HEK293 (cell line): ENCODE results near the gene VPS54.
A peak's percentile ranks its signal among the peaks of the same experiment; 100 is the strongest.

Experiments
- ATF2 ChIP-seq: fragments of 450-650 bp; formaldehyde crosslinking; IDR thresholded peaks from 2 replicates; pipeline ENCODE4 v1.5.1; 2016; ENCODE audit warnings: missing biosample characterization, missing genetic modification characterization, low read depth
- EGR2 ChIP-seq: fragments of 450-650 bp; formaldehyde crosslinking; IDR thresholded peaks from 2 replicates; pipeline ENCODE4 v1.5.1; 2016; ENCODE audit warnings: low read depth, missing biosample characterization, missing genetic modification characterization
- GLIS1 ChIP-seq: fragments of 450-650 bp; formaldehyde crosslinking; IDR thresholded peaks from 2 replicates; pipeline ENCODE4 v1.5.1; 2016; ENCODE audit warnings: missing biosample characterization, missing genetic modification characterization
- KLF1 ChIP-seq: fragments of 450-650 bp; formaldehyde crosslinking; IDR thresholded peaks from 2 replicates; pipeline ENCODE4 v1.5.1; 2016; ENCODE audit warnings: missing biosample characterization, missing genetic modification characterization
- SCRT2 ChIP-seq: fragments of 450-650 bp; formaldehyde crosslinking; IDR thresholded peaks from 2 replicates; pipeline ENCODE4 v1.5.1; 2016; ENCODE audit warnings: missing biosample characterization, missing genetic modification characterization
- SP2 ChIP-seq: fragments of 450-650 bp; formaldehyde crosslinking; IDR thresholded peaks from 2 replicates; pipeline ENCODE4 v1.5.1; 2016; ENCODE audit warnings: missing biosample characterization, missing genetic modification characterization
- SP3 ChIP-seq: fragments of 450-650 bp; formaldehyde crosslinking; IDR thresholded peaks from 2 replicates; pipeline ENCODE4 v1.5.1; 2016; ENCODE audit warnings: missing biosample characterization, missing genetic modification characterization
- ZNF169 ChIP-seq: fragments of 450-650 bp; formaldehyde crosslinking; IDR thresholded peaks from 2 replicates; pipeline ENCODE4 v1.5.1; 2016; ENCODE audit warnings: missing biosample characterization, missing genetic modification characterization
- ZNF214 ChIP-seq: fragments of 450-650 bp; formaldehyde crosslinking; IDR thresholded peaks from 2 replicates; pipeline ENCODE4 v1.5.1; 2017; ENCODE audit warnings: missing biosample characterization, mild to moderate bottlenecking, missing genetic modification characterization, borderline replicate concordance
- ZNF221 ChIP-seq: fragments of 450-650 bp; formaldehyde crosslinking; IDR thresholded peaks from 2 replicates; pipeline ENCODE4 v1.5.1; 2017; ENCODE audit warnings: missing biosample characterization, missing genetic modification characterization, borderline replicate concordance
- ZNF248 ChIP-seq: fragments of 450-650 bp; formaldehyde crosslinking; IDR thresholded peaks from 2 replicates; pipeline ENCODE4 v1.5.1; 2017; ENCODE audit warnings: missing biosample characterization, missing genetic modification characterization
- ZNF362 ChIP-seq: fragments of 450-650 bp; formaldehyde crosslinking; IDR thresholded peaks from 2 replicates; pipeline ENCODE4 v1.5.1; 2016; ENCODE audit warnings: missing biosample characterization, missing genetic modification characterization
- ZNF394 ChIP-seq: fragments of 450-650 bp; formaldehyde crosslinking; IDR thresholded peaks from 2 replicates; pipeline ENCODE4 v1.5.1; 2016; ENCODE audit warnings: missing biosample characterization, missing genetic modification characterization, mild to moderate bottlenecking, moderate library complexity, borderline replicate concordance
- ZNF48 ChIP-seq: fragments of 450-650 bp; formaldehyde crosslinking; IDR thresholded peaks from 2 replicates; pipeline ENCODE4 v1.5.1; 2016; ENCODE audit warnings: missing biosample characterization, missing genetic modification characterization
- ZNF501 ChIP-seq: fragments of 450-650 bp; formaldehyde crosslinking; IDR thresholded peaks from 2 replicates; pipeline ENCODE4 v1.5.1; 2016; ENCODE audit warnings: missing biosample characterization, missing genetic modification characterization
- ZNF600 ChIP-seq: fragments of 450-650 bp; formaldehyde crosslinking; IDR thresholded peaks from 2 replicates; pipeline ENCODE4 v1.5.1; 2016; ENCODE audit warnings: missing biosample characterization, missing genetic modification characterization
- ZNF658 ChIP-seq: fragments of 450-650 bp; formaldehyde crosslinking; IDR thresholded peaks from 2 replicates; pipeline ENCODE4; 2016; ENCODE audit warnings: missing biosample characterization, missing genetic modification characterization
- ZNF701 ChIP-seq: fragments of 450-650 bp; formaldehyde crosslinking; IDR thresholded peaks from 2 replicates; pipeline ENCODE4 v1.5.1; 2016; ENCODE audit warnings: missing biosample characterization, missing genetic modification characterization
- ZSCAN30 ChIP-seq: fragments of 450-650 bp; IDR thresholded peaks from 2 replicates; pipeline ENCODE4 v1.5.1; 2018; ENCODE audit warnings: missing biosample characterization, mild to moderate bottlenecking, missing genetic modification characterization, moderate library complexity
- ZSCAN4 ChIP-seq: fragments of 450-650 bp; formaldehyde crosslinking; IDR thresholded peaks from 2 replicates; pipeline ENCODE4 v1.5.1; 2017; ENCODE audit warnings: missing biosample characterization, missing genetic modification characterization
- TF ChIP-seq, protein P1 (sequence below): fragments of 450-650 bp; formaldehyde crosslinking; IDR thresholded peaks from 2 replicates; pipeline ENCODE4 v1.5.1; 2016; ENCODE audit warnings: missing biosample characterization, missing genetic modification characterization
- TF ChIP-seq, protein P2 (sequence below): fragments of 450-650 bp; formaldehyde crosslinking; IDR thresholded peaks from 2 replicates; pipeline ENCODE4 v1.5.1; 2016; ENCODE audit warnings: missing biosample characterization, missing genetic modification characterization
- TF ChIP-seq, protein P3 (sequence below): fragments of 450-650 bp; formaldehyde crosslinking; IDR thresholded peaks from 2 replicates; pipeline ENCODE4 v1.5.1; 2016; ENCODE audit warnings: missing biosample characterization, missing genetic modification characterization
- TF ChIP-seq, protein P4 (sequence below): fragments of 450-650 bp; formaldehyde crosslinking; IDR thresholded peaks from 2 replicates; pipeline ENCODE4 v1.5.0; 2017; ENCODE audit warnings: missing biosample characterization, missing genetic modification characterization, borderline replicate concordance

Gene VPS54

DNA sequence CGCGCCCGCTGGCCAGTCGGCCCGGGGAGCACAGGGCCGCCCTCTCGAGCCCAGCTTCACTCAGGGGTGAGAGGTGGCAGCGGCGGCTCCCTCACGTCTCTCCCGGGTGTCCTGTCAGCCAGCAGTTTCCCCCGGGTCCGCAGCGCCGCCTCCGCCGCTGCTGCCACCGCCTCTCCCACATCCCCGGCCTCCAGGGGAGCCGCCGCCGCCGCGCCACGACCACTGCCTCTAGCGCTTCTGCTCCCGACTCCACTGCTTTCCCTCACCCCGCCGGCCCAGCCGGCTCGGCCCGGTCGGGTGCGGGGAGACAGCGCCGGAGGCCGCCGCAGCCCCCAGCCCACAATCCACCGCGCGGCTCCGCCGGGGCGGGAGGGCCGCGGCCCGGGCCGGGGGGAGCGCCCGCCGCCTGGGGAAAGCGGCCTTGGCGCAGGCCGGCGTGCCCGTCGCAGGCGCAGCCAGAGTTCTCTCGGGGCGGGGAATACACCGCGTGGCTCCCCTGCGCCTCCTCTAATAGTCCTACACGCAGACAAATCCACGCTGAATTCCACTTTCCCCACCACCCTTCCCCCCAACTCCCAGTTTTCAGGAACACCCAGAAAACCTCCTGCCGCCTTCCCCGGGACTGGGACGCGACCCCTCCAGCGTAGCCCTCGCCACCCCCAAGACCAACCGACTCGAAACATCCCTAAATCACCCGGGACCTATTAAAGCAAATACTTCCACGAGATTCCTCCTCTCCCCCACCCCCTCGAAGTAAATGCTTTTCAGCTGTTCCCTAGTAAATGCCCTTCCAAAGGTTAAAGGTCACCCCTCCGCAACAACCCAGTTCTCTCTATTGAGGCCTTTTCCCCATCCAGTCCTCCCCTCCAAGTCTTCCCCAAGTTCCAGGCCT lies at the start of gene VPS54 (continued):
- TF ChIP-seq, protein P1, sequence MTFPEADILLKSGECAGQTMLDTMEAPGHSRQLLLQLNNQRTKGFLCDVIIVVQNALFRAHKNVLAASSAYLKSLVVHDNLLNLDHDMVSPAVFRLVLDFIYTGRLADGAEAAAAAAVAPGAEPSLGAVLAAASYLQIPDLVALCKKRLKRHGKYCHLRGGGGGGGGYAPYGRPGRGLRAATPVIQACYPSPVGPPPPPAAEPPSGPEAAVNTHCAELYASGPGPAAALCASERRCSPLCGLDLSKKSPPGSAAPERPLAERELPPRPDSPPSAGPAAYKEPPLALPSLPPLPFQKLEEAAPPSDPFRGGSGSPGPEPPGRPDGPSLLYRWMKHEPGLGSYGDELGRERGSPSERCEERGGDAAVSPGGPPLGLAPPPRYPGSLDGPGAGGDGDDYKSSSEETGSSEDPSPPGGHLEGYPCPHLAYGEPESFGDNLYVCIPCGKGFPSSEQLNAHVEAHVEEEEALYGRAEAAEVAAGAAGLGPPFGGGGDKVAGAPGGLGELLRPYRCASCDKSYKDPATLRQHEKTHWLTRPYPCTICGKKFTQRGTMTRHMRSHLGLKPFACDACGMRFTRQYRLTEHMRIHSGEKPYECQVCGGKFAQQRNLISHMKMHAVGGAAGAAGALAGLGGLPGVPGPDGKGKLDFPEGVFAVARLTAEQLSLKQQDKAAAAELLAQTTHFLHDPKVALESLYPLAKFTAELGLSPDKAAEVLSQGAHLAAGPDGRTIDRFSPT (tag by site-specific recombination) = 0 out of 2 replicates have a peak, but pooled peaks have one; percentile 18
- TF ChIP-seq SCRT2 (tag by site-specific recombination) = 0 out of 2 replicates have a peak, but pooled peaks have one; percentile 27
- no peak for TF ChIP-seq ZNF214 (tag by site-specific recombination)
- no peak for TF ChIP-seq SP2 (tag by site-specific recombination)
- no peak for TF ChIP-seq ZNF221
- no peak for TF ChIP-seq ATF2 (tag by site-specific recombination)
- TF ChIP-seq, protein P2, sequence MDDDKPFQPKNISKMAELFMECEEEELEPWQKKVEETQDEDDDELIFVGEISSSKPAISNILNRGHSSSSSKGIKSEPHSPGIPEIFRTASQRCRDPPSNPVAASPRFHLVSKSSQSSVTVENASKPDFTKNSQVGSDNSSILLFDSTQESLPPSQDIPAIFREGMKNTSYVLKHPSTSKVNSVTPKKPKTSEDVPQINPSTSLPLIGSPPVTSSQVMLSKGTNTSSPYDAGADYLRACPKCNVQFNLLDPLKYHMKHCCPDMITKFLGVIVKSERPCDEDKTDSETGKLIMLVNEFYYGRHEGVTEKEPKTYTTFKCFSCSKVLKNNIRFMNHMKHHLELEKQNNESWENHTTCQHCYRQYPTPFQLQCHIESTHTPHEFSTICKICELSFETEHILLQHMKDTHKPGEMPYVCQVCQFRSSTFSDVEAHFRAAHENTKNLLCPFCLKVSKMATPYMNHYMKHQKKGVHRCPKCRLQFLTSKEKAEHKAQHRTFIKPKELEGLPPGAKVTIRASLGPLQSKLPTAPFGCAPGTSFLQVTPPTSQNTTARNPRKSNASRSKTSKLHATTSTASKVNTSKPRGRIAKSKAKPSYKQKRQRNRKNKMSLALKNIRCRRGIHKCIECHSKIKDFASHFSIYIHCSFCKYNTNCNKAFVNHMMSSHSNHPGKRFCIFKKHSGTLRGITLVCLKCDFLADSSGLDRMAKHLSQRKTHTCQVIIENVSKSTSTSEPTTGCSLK (tag by site-specific recombination) = no peak
- no peak for TF ChIP-seq KLF1
- no peak for TF ChIP-seq EGR2 (tag by site-specific recombination)
- no peak for TF ChIP-seq ZNF362
- TF ChIP-seq, protein P3, sequence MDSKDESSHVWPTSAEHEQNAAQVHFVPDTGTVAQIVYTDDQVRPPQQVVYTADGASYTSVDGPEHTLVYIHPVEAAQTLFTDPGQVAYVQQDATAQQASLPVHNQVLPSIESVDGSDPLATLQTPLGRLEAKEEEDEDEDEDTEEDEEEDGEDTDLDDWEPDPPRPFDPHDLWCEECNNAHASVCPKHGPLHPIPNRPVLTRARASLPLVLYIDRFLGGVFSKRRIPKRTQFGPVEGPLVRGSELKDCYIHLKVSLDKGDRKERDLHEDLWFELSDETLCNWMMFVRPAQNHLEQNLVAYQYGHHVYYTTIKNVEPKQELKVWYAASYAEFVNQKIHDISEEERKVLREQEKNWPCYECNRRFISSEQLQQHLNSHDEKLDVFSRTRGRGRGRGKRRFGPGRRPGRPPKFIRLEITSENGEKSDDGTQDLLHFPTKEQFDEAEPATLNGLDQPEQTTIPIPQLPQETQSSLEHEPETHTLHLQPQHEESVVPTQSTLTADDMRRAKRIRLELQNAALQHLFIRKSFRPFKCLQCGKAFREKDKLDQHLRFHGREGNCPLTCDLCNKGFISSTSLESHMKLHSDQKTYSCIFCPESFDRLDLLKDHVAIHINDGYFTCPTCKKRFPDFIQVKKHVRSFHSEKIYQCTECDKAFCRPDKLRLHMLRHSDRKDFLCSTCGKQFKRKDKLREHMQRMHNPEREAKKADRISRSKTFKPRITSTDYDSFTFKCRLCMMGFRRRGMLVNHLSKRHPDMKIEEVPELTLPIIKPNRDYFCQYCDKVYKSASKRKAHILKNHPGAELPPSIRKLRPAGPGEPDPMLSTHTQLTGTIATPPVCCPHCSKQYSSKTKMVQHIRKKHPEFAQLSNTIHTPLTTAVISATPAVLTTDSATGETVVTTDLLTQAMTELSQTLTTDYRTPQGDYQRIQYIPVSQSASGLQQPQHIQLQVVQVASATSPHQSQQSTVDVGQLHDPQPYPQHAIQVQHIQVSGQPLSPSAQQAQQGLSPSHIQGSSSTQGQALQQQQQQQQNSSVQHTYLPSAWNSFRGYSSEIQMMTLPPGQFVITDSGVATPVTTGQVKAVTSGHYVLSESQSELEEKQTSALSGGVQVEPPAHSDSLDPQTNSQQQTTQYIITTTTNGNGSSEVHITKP (tag by site-specific recombination) = peak; percentile 91
- TF ChIP-seq, protein P4, sequence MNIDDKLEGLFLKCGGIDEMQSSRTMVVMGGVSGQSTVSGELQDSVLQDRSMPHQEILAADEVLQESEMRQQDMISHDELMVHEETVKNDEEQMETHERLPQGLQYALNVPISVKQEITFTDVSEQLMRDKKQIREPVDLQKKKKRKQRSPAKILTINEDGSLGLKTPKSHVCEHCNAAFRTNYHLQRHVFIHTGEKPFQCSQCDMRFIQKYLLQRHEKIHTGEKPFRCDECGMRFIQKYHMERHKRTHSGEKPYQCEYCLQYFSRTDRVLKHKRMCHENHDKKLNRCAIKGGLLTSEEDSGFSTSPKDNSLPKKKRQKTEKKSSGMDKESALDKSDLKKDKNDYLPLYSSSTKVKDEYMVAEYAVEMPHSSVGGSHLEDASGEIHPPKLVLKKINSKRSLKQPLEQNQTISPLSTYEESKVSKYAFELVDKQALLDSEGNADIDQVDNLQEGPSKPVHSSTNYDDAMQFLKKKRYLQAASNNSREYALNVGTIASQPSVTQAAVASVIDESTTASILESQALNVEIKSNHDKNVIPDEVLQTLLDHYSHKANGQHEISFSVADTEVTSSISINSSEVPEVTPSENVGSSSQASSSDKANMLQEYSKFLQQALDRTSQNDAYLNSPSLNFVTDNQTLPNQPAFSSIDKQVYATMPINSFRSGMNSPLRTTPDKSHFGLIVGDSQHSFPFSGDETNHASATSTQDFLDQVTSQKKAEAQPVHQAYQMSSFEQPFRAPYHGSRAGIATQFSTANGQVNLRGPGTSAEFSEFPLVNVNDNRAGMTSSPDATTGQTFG = no peak
- TF ChIP-seq ZNF48 (tag by site-specific recombination) = no peak
- TF ChIP-seq ZNF658 (tag by site-specific recombination) = no peak
- peak; percentile 56; the same call in 1 of the 2 replicates for TF ChIP-seq ZSCAN4 (tag by site-specific recombination)
- peak; percentile 9 for TF ChIP-seq SP3 (tag by site-specific recombination)
- TF ChIP-seq ZNF394 (tag by site-specific recombination) = no peak
- no peak for TF ChIP-seq ZNF169 (tag by site-specific recombination)
- TF ChIP-seq ZNF248 (tag by site-specific recombination) = no peak
- no peak for TF ChIP-seq GLIS1 (tag by site-specific recombination)
- 0 out of 2 replicates have a peak, but pooled peaks have one; percentile 4 for TF ChIP-seq ZSCAN30 (tag by site-specific recombination)
- no peak for TF ChIP-seq ZNF701 (tag by site-specific recombination)
- TF ChIP-seq ZNF501 (tag by site-specific recombination) = 0 out of 2 replicates have a peak, but pooled peaks have one; percentile 27
- TF ChIP-seq ZNF600 = 0 out of 2 replicates have a peak, but pooled peaks have one; percentile 31
